ENCODE results near the gene KCTD21.

DNA sequence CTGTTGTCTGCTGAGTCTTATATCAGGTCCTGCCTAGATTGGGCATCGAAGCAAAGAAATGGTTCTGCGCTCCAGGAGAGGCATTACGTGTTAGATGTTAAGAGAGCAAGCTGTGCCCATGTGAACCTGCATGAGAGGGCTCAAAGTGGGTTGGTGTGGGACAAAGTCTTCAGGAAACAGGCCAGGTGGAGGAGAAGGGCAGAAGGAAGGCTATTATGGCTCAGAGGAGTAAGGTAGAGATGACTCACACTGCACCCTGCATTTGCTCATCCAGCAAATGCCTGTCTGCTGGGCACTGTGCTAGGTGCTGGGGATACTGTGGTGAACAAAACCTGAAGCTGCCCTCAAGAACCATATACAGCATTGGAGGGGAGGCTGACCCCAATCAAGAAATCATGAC is 6.1 kb upstream of the KCTD21 start:
- no peak for TF ChIP-seq TAF1 (IDR thresholded peaks at IDR 0.05; ENCODE audit: borderline replicate concordance, insufficient read depth, low read length)
- no peak for TF ChIP-seq POLR2AphosphoS5 (IDR thresholded peaks at IDR 0.05; ENCODE audit: low read depth, low read length)
